ENCODE results near the gene SERPINA4. TPM values are rescaled to one million over a fixed set of nuclear protein-coding genes. Genes with fewer than 3 reads are reported as not detected.

The SERPINA4 gene
- total RNA-seq, 1 donor: not detected

DNA sequence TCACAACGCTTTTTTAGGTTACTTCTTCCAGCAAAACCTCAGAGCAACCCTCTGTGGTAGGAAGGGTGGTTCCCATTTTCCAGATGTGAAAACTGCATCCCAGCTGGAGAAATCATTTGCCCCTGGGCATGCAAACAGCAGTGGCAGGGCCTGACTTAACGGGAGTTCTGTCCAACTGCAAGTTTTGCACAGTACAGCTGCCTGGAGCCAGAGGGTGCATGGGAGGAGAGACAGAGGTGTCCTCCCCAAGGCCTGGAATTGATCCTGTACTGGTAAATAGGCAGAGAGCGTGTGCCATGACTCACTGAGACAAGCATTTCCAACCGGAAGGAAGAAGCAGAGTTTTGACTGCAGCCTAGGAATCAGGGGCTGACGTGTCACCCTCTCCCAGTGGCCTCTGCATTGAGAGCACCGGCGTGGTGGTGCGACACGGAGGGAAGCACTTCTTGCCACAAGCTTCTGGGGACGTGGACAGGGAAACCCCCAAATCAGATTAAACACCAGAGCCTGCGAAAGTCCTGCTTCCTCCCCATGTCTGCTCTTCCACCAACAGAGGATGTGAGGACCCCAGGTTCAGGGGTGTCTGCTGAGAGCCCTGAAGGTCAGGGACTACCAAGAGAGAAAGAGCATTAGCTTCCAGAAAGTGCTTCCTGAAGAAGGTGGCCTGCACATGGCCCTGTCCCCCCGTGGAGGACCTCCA lies 19.0 kb upstream of the SERPINA4 start:
- TF ChIP-seq, protein P1, sequence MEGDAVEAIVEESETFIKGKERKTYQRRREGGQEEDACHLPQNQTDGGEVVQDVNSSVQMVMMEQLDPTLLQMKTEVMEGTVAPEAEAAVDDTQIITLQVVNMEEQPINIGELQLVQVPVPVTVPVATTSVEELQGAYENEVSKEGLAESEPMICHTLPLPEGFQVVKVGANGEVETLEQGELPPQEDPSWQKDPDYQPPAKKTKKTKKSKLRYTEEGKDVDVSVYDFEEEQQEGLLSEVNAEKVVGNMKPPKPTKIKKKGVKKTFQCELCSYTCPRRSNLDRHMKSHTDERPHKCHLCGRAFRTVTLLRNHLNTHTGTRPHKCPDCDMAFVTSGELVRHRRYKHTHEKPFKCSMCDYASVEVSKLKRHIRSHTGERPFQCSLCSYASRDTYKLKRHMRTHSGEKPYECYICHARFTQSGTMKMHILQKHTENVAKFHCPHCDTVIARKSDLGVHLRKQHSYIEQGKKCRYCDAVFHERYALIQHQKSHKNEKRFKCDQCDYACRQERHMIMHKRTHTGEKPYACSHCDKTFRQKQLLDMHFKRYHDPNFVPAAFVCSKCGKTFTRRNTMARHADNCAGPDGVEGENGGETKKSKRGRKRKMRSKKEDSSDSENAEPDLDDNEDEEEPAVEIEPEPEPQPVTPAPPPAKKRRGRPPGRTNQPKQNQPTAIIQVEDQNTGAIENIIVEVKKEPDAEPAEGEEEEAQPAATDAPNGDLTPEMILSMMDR (IDR thresholded peaks at IDR 0.05; ENCODE audit: insufficient read depth, low read length): no peak
- no peak for DNase-seq (ENCODE audit: low read depth)
- no peak overlapping the region for H3K4me3 ChIP-seq (ENCODE audit: low read depth, low read length)

DNA sequence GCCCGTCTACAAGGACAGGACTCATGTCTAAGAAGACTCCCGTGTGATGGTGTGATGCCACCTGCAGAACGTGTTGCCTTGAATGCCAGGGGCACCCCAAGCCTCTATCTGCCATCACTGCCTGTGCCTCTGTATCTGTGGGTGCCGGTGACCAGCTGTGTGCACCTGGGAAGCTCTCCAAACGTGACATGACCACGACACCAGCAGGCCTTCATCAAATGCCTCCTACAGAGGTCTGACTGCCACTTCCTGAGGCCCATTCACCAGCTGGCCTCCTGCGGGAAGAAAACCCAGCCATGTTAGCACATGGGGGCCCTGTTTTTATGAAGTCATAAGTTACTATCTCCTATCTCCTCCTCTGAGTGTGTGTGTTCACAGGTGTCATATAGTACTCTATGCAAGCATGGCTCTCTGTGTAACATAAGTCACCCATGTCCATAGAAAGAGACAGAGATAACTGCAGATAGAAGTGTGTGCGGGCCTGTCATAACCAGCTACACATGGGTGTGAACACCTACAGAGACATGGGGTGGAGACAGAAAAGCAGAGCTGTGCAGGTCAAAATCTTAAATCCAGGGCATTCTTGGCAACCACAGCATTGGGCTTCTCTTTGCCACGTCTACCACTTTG lies 18.3 kb upstream of the SERPINA4 start:
- TF ChIP-seq, protein P1 (IDR thresholded peaks at IDR 0.05; ENCODE audit: insufficient read depth, low read length): no peak
- H3K4me3 ChIP-seq (ENCODE audit: low read depth, low read length): no peak overlapping the region
- DNase-seq (ENCODE audit: low read depth): no peak

DNA sequence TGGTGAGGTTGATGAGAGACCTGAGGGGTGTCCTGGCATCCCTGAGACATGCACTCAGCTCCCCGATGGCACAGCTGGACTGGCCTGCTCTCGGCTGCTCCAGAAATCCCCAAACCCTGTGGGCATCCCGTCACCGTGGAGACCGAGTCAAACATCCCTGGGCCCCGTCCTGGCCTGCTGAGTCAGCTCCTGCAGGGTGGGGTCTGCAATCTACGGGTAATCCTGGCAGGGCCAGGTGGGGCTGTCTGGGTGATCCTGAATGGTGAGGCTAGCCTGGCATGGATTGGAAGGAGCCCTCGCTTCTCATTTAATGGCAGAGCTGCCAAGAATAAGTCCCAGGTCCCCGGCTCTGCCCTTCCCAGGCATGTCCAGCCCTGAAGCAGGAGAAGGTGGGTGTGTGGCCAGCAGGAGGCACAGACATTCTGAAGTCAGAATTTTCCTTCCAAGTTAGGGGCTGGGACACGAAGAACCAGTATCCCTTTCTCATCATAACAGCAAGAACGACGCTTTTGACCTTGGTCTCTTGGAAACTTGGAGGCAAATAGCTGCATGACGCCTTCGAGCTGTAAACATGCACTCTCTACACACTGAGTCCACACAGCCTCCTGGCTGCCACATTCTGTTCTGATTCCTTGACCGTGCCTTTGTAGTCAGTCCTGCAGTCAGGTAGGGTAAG lies 17.7 kb upstream of the SERPINA4 start:
- DNase-seq (ENCODE audit: low read depth): no peak
- TF ChIP-seq, protein P1 (IDR thresholded peaks at IDR 0.05; ENCODE audit: insufficient read depth, low read length): no peak
- H3K4me3 ChIP-seq (ENCODE audit: low read depth, low read length): no peak overlapping the region

DNA sequence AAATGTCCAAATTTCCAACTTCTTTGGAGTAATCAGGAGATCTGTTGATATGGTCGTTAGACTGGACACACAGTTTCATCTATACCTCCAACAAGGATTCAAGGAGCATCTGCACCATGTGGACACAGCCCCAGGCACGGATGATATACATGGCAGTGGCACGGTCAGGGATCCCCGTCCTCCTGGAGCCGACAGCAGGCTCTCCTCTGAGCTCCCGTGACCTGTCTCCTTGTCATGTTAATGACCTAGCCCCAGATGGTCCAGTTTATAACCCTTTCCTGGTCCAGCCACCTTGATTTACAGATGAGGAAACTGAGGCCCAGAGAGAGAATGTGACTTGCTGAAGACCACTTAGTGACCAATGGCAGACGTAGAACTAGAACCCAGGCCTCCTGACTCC lies 16.5 kb upstream of the SERPINA4 start:
- no peak overlapping the region for H3K4me3 ChIP-seq (ENCODE audit: low read depth, low read length)
- no peak for DNase-seq (ENCODE audit: low read depth)
- TF ChIP-seq, protein P1 (IDR thresholded peaks at IDR 0.05; ENCODE audit: insufficient read depth, low read length): no peak

DNA sequence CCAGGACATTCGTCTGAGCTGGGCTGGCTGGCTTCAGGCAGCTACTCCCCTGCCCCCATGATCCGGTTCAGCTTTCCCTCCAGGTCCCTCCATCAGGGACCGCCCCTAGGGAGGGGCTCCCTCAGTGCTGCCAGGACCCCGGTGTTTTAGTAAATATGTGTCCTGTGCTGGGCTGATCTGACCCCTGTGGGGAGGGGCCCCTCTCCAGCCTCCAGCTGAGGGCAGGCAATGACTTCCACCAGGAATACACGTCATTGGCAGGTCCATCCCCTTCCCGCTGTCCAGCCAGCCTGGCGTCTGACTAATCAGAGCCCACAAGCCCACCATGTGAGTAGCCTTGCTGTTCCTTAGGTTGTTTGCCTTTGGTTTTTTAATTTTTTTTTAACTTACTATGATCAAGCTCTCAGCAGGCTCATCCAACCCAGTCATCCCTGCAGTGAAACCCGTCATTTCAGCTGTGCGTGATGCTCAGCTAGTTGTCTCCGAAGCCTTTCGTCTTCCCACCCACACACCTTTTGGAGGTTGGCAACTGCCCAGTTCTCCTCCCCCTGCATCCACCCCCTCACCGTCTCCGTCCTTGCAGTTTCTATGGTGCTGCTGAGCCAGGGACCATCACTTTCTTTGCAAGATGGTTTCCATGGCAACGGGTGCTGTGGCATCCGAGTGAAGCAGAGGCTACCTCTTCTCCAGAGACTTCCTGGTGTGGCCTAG lies 16.0 kb upstream of the SERPINA4 start:
- TF ChIP-seq, protein P1 (IDR thresholded peaks at IDR 0.05; ENCODE audit: insufficient read depth, low read length): no peak
- no peak overlapping the region for H3K4me3 ChIP-seq (ENCODE audit: low read depth, low read length)
- no peak for DNase-seq (ENCODE audit: low read depth)

DNA sequence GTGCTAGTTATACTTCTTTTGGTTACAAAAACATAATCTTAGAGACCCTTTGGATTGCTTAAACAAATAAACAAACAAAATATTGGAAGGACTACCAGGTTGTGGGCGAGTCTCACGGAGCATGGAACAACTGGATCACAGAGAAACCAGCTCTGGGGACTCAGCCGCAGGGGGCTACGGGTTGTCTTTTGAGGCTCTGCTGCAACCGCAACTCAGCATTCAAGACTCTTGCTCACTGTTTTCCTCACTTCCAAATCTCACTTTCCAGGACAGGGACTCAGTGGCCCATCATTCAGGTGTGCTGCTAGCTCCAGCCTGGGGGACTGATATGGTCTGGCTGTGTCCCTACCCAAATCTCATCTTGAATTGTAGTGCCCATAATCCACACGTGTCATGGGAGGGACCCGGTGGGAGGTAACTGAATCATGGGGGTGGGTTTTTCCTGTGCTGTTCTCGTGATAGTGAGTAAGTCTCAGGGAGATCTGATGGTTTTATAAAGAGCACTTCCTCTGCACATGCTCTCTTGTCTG lies 14.0 kb upstream of the SERPINA4 start:
- H3K4me3 ChIP-seq (ENCODE audit: low read depth, low read length): no peak overlapping the region
- TF ChIP-seq, protein P1 (IDR thresholded peaks at IDR 0.05; ENCODE audit: insufficient read depth, low read length): no peak
- DNase-seq (ENCODE audit: low read depth): no peak
